Activated naive CD4-positive, alpha-beta T cell treated with anti-CD3 and anti-CD28 coated beads, Interleukin-2, amount 50 U/mL, for 72 hours (primary cell): ENCODE data around the gene CER1. TPM values are rescaled to one million over a fixed set of nuclear protein-coding genes. Genes with fewer than 3 reads are reported as not detected.

Experiments used
- ATAC-seq, 2 donors: fragments of 150-1000 bp; cut with Tn5 transposase; 2 replicates each; pipeline ENCODE4 v1.10.0; 2021; ENCODE audit warnings: mild to moderate bottlenecking in 2 of 2, moderate library complexity in 2 of 2
- DNase-seq, 2 donors: peaks; one replicate each; pipeline ENCODE4 v3.0.0; 2021 to 2022; ENCODE audit warnings: low spot score in 2 of 2
- H3K27ac Mint-ChIP-seq, 2 donors: one replicate each; pipeline ENCODE4 v1.8.0; 2022; ENCODE audit warnings: mild to moderate bottlenecking in 2 of 2, mixed read lengths in 2 of 2
- H3K36me3 Mint-ChIP-seq, 2 donors: one replicate each; pipeline ENCODE4 v1.8.0; 2022; ENCODE audit warnings: mixed read lengths in 2 of 2
- H3K9me3 Mint-ChIP-seq, 2 donors: one replicate each; pipeline ENCODE4 v1.8.0; 2022; ENCODE audit warnings: mixed read lengths in 2 of 2
- total RNA-seq, 2 donors: library from RNA; stranded (reverse); gene quantifications; one replicate each; pipeline ENCODE4 v1.2.3, GENCODE V29; 2022

CER1 gene, protein sequence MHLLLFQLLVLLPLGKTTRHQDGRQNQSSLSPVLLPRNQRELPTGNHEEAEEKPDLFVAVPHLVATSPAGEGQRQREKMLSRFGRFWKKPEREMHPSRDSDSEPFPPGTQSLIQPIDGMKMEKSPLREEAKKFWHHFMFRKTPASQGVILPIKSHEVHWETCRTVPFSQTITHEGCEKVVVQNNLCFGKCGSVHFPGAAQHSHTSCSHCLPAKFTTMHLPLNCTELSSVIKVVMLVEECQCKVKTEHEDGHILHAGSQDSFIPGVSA
- total RNA-seq: not detected

- DNase-seq: no peak
- ATAC-seq: no peak
- H3K36me3 Mint-ChIP-seq: no peaks in the 10 kb centered on the region
- H3K9me3 Mint-ChIP-seq: no peaks in the 10 kb centered on the region
- H3K27ac Mint-ChIP-seq: no peak within 1 kb of the TSS
These were observed at the start of gene CER1 for GRCh38 chr9:14722391-14723035. CER1 (minus strand) TSS chr9:14722733; CDS start chr9:14722672, 61 bp downstream.

- H3K36me3 Mint-ChIP-seq: no peaks in the 10 kb centered on the region
- no peak for ATAC-seq
- no peak for DNase-seq
- H3K27ac Mint-ChIP-seq: no peak overlapping the region
- no peaks in the 10 kb centered on the region for H3K9me3 Mint-ChIP-seq
These were observed 48.1 kb upstream of the CER1 start for GRCh38 chr9:14770592-14770991.

GRCh38 chr9:14769230-14769571, 46.7 kb upstream of the CER1 start:
- Mint-ChIP-seq H3K36me3 (no peaks in the 10 kb centered on the region), H3K9me3 (no peaks in the 10 kb centered on the region), H3K27ac (no peak overlapping the region)
- ATAC-seq (no peak), DNase-seq (no peak)

GRCh38 chr9:14768405-14769229, 46.1 kb upstream of the CER1 start:
- Mint-ChIP-seq H3K27ac (no peak overlapping the region), H3K9me3 (no peaks in the 10 kb centered on the region), H3K36me3 (no peaks in the 10 kb centered on the region)
- DNase-seq (peak in 1 of 2 donors; percentile 31), ATAC-seq (no peak)

GRCh38 chr9:14766299-14766698, 43.8 kb upstream of the CER1 start:
- H3K36me3 Mint-ChIP-seq: no peaks in the 10 kb centered on the region
- no peak for ATAC-seq

DNA sequence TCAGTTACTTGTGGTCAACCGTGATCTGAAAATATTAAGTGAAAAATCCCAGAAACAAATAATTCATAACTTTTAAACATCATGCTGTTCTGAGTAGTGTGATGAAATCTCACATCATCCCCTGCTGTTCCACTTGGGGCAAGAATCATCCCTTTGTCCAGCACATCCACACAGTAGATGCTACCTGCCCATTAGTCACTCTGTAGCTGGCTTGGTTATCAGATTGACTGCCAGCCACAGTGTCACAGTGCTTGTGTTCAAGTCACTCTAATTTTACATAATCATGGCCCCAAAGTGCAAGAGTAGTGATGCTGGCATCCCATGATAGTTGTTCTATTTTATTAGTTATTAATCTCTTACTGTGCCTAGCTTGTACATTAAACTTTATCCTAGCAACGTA, 39.1 kb upstream of the CER1 start:
- DNase-seq (no peak), ATAC-seq (no peak)
- no peak overlapping the region for H3K27ac Mint-ChIP-seq
- no peaks in the 10 kb centered on the region for H3K9me3 Mint-ChIP-seq
- no peaks in the 10 kb centered on the region for H3K36me3 Mint-ChIP-seq

More at GRCh38 chr9:14766299-14766698, 43.8 kb upstream of the CER1 start:
- no peak overlapping the region for H3K27ac Mint-ChIP-seq
- no peaks in the 10 kb centered on the region for H3K9me3 Mint-ChIP-seq
- DNase-seq: no peak

- ATAC-seq: no peak
- Mint-ChIP-seq H3K27ac (no peak overlapping the region), H3K9me3 (no peaks in the 10 kb centered on the region), H3K36me3 (no peaks in the 10 kb centered on the region)
- no peak for DNase-seq
These were observed 37.5 kb upstream of the CER1 start for GRCh38 chr9:14760060-14760459.

GRCh38 chr9:14756291-14756690, 33.8 kb upstream of the CER1 start:
- no peak overlapping the region for H3K27ac Mint-ChIP-seq
- no peak for ATAC-seq
- no peaks in the 10 kb centered on the region for H3K9me3 Mint-ChIP-seq
- H3K36me3 Mint-ChIP-seq: no peaks in the 10 kb centered on the region
- DNase-seq: no peak

DNA sequence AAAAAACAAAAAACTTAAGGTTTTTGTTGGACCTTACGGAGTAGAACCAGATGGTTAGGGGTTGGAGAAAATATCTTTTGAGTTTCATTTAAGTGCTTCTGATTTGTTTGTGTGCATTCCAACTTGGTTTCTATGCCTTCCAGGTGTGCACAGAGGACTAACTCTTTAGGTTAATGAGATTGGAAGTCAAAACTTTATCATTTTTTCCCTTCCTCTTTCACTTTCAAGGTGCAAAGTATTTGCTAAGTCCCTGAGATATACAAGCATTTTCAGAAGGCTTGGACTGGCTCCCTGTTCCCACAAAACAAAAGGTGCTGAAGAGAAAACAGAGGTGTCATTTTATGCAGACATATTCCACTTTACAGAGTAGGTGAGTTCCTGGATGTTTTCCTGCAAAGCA, 30.3 kb upstream of the CER1 start:
- Mint-ChIP-seq H3K27ac (no peak overlapping the region), H3K9me3 (no peaks in the 10 kb centered on the region), H3K36me3 (no peaks in the 10 kb centered on the region)
- ATAC-seq: no peak
- DNase-seq: no peak

DNA sequence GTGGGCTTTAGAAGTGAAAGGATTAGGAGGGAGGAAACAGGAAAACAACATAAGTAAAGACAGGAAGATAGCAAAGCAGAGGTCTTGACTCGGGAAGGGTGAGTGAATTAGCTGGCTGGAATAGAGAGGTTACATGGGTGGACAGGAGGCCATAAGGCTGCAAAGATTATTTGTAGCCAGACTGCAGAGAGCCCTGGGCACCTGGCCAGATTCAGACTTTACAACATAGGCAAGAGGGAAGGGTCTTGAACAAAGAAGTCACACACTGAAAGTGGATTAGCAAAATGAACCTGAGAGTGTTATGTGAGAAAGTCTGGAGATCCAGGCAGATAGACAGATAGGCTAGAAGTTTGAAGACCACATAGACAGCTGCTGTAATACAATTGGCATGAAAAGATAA, 29.7 kb upstream of the CER1 start:
- no peaks in the 10 kb centered on the region for H3K36me3 Mint-ChIP-seq
- no peaks in the 10 kb centered on the region for H3K9me3 Mint-ChIP-seq
- H3K27ac Mint-ChIP-seq: no peak overlapping the region
- DNase-seq (no peak), ATAC-seq (no peak)

GRCh38 chr9:14750821-14751220, 28.3 kb upstream of the CER1 start:
- Mint-ChIP-seq H3K36me3 (no peaks in the 10 kb centered on the region), H3K27ac (no peak overlapping the region), H3K9me3 (no peaks in the 10 kb centered on the region)
- no peak for DNase-seq
- ATAC-seq: no peak

DNA sequence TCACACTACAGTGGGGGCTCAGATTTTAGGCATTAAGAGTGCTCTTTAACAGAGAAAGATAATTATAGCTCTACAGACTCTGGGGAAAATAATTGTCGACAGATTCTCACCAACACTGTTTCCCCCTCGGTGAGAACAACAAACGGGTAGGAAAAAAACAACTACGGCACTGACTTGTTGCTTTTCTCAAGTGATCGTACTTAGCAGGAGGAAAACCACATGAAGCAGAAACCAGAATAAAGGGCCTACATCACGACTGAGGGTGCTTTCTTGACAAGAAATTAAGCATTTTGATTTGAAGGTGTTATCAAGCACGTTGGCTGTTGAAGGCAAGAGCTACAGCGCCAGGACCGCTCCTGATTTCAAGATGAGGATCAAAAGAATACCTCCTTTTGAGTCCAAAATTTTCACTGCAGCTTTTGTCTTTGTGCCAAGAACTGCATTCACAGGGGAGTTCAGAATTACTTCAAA, 27.2 kb upstream of the CER1 start:
- H3K27ac Mint-ChIP-seq: no peak overlapping the region
- ATAC-seq (peak in 1 of 2 donors; percentile 56), DNase-seq (no peak)
- H3K36me3 Mint-ChIP-seq: no peaks in the 10 kb centered on the region
- peaks cover 2% of the 10 kb centered on the region in 2 donors for H3K9me3 Mint-ChIP-seq

DNA sequence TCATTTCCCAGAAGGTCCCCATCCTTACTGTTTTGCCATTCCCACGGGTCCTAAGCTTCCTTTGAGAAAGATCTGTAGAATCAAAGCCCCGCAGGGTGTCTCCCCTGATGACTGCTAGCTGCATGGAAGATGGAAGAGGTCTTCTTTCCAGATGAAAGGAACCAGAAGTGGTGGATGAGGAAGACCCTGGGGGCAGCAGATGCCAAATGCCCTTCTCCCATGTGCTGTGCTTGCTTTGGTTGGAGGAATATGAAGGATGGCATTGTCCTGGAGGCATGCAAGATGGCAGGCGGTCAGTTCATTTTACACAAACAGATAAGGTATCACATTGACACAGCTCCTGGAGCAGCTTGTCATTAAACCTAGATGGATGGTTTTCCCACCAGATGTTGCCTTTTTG, 25.8 kb upstream of the CER1 start:
- Mint-ChIP-seq H3K9me3 (peaks cover 3 to 4% of the 10 kb centered on the region in 2 donors), H3K27ac (no peak overlapping the region), H3K36me3 (no peaks in the 10 kb centered on the region)
- DNase-seq (no peak), ATAC-seq (no peak)

DNA sequence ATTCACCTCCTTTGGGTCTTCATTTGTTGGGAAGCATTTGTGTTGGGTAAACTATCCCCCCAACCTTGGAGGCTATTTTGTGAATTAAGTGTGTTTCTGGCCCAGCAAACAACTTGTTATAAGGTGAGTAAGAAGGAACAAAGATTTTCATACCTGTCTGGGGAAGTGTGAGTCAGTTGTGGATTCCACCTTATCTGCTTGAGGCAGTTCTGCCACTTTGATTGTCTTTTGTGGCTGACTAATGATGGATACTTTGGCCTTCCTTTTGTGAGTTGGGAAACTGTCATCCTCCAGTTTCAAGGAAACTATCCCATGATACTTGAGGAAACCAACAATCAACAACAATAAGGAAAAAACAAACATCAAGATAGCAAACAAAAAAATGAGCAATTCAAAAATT, 24.6 kb upstream of the CER1 start:
- peaks cover 3 to 4% of the 10 kb centered on the region in 2 donors for H3K9me3 Mint-ChIP-seq
- no peak for DNase-seq
- no peak for ATAC-seq
- no peaks in the 10 kb centered on the region for H3K36me3 Mint-ChIP-seq
- no peak overlapping the region for H3K27ac Mint-ChIP-seq

DNA sequence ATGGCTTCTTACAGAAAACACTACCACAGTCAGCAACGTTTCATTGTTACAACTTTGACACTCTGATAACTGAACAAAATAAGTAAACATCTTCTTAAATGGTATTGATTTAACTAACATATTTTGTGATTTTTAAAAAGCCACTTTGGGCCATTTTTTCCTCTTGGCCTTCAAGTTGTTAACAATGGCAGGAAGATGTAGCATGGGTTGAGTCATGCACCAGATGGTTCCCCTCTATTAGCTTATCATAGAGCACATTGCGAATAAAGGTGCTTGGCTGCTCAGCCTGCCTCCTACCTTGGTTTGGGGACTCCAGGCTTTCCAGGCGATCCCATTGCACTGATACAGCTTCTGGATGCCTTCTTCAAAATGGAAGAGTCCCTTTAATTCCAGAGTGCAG, 24.1 kb upstream of the CER1 start:
- ATAC-seq: no peak
- no peak overlapping the region for H3K27ac Mint-ChIP-seq
- H3K9me3 Mint-ChIP-seq: peaks cover 3 to 4% of the 10 kb centered on the region in 2 donors
- no peaks in the 10 kb centered on the region for H3K36me3 Mint-ChIP-seq
- no peak for DNase-seq

DNA sequence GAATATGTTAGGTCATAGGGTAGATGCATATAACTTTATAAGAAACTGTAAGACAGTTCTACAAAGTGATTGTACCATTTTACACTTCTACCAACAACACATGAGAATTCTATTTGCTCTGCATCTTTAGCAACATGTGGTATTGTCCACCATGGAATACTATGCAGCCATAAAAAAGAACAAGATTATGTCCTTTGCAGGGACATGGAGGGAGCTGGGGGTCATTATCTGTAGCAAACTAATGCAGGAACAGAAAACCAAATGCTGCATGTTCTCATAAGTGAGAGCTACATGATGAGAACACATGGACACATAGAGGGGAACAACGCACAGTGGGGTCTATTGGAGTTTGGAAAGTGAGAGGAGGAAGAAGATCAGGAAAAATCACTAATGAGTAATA, 22.2 kb upstream of the CER1 start:
- no peak for DNase-seq
- Mint-ChIP-seq H3K36me3 (no peaks in the 10 kb centered on the region), H3K27ac (no peak overlapping the region), H3K9me3 (peaks cover 3 to 4% of the 10 kb centered on the region in 2 donors)
- ATAC-seq: no peak

GRCh38 chr9:14741369-14741768, 18.8 kb upstream of the CER1 start:
- peaks cover 3 to 4% of the 10 kb centered on the region in 2 donors for H3K9me3 Mint-ChIP-seq
- peak in 1 of 2 donors; percentile 22 for ATAC-seq

More at GRCh38 chr9:14741369-14741768, 18.8 kb upstream of the CER1 start:
- Mint-ChIP-seq H3K36me3 (no peaks in the 10 kb centered on the region), H3K27ac (no peak overlapping the region)
- DNase-seq: no peak
